ENCODE results near the gene PAFAH1B2.

- TF ChIP-seq CTCF (IDR thresholded peaks at IDR 0.05) (no peak), POLR2AphosphoS5 (IDR thresholded peaks at IDR 0.05) (no peak)
Measured at GRCh38 chr11:117171404-117172061, 27.4 kb downstream of the PAFAH1B2 start.
